Measurements from ENCODE around the gene MITF. TPM values are rescaled to one million over a fixed set of nuclear protein-coding genes. Genes with fewer than 3 reads are reported as not detected.
A peak's percentile ranks its signal among the peaks of the same experiment; 100 is the strongest.

MITF gene
- polyA plus RNA-seq, 1 of the 3 experiments (the other 2 are of a cell fraction), result 1.7 TPM

- no peak for TF ChIP-seq RAD21 (IDR thresholded peaks at IDR 0.05; ENCODE audit: low read length)
- TF ChIP-seq, protein P1, sequence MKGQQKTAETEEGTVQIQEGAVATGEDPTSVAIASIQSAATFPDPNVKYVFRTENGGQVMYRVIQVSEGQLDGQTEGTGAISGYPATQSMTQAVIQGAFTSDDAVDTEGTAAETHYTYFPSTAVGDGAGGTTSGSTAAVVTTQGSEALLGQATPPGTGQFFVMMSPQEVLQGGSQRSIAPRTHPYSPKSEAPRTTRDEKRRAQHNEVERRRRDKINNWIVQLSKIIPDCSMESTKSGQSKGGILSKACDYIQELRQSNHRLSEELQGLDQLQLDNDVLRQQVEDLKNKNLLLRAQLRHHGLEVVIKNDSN (IDR thresholded peaks at IDR 0.05; ENCODE audit: borderline replicate concordance, low read depth), result no peak
- TF ChIP-seq RXRA (IDR thresholded peaks at IDR 0.05; ENCODE audit: borderline replicate concordance, low read depth), result no peak
- TF ChIP-seq FOXJ3 (CRISPR knock-in tag; IDR thresholded peaks at IDR 0.05), result no peak
- no peak for TF ChIP-seq GATA2 (CRISPR knock-in tag; IDR thresholded peaks at IDR 0.05)
- TF ChIP-seq EP300 (IDR thresholded peaks at IDR 0.05; ENCODE audit: borderline replicate concordance in 1 of 2, low read depth in 1 of 2, low read length in 1 of 2), result no peak
- TF ChIP-seq, protein P2, sequence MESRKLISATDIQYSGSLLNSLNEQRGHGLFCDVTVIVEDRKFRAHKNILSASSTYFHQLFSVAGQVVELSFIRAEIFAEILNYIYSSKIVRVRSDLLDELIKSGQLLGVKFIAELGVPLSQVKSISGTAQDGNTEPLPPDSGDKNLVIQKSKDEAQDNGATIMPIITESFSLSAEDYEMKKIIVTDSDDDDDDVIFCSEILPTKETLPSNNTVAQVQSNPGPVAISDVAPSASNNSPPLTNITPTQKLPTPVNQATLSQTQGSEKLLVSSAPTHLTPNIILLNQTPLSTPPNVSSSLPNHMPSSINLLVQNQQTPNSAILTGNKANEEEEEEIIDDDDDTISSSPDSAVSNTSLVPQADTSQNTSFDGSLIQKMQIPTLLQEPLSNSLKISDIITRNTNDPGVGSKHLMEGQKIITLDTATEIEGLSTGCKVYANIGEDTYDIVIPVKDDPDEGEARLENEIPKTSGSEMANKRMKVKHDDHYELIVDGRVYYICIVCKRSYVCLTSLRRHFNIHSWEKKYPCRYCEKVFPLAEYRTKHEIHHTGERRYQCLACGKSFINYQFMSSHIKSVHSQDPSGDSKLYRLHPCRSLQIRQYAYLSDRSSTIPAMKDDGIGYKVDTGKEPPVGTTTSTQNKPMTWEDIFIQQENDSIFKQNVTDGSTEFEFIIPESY (IDR thresholded peaks at IDR 0.05; ENCODE audit: borderline replicate concordance, low read depth), result no peak
- TF ChIP-seq, protein P3, sequence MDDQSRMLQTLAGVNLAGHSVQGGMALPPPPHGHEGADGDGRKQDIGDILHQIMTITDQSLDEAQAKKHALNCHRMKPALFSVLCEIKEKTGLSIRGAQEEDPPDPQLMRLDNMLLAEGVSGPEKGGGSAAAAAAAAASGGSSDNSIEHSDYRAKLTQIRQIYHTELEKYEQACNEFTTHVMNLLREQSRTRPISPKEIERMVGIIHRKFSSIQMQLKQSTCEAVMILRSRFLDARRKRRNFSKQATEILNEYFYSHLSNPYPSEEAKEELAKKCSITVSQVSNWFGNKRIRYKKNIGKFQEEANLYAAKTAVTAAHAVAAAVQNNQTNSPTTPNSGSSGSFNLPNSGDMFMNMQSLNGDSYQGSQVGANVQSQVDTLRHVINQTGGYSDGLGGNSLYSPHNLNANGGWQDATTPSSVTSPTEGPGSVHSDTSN (IDR thresholded peaks at IDR 0.05), result no peak
Measured at GRCh38 chr3:69970827-69971226, 231.6 kb downstream of the MITF start (continued).

DNA sequence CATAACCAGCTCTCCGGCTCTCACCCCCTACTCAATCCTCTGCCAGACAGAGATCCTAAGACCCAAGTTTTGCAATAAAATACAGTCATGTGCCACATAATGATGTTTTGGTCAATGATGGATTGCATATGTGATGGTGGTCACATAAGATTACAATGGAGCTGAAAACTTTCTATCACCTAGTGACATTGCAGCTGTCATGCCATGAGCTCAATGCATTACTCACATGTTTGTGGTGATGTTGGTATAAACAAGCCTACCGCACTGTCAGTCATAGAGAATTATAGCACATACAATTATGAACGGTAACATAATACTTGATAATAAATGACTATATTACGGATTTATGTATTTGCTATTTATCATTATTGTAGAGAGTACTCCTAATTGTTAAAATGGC, 233.4 kb downstream of the MITF start:
- ChIA-PET POLR2A (no interaction called here), CTCF (no interaction called here)
- Histone ChIP-seq H3K4me3 (ENCODE audit: low read depth in 2 of 2, low read length in 1 of 2) (no peak overlapping the region), H3K79me2 (ENCODE audit: insufficient read depth) (no peaks in the 10 kb centered on the region), H3K4me1 (ENCODE audit: control insufficient read depth in 1 of 2, insufficient read depth in 2 of 2, low read depth in 1 of 2, low read length in 1 of 2) (peaks cover 0 to 3% of the 10 kb centered on the region in 2 experiments; a peak in 2 of 4 replicates), H3F3A (replicated peaks; ENCODE audit: insufficient read depth) (no peaks in the 10 kb centered on the region), H2AFZ (ENCODE audit: low read depth) (no peak overlapping the region), H4K20me1 (ENCODE audit: insufficient read depth) (no peaks in the 10 kb centered on the region), H3K36me3 (replicated peaks in 1 of 2; ENCODE audit: control insufficient read depth in 1 of 2, insufficient read depth in 2 of 2, low read length in 1 of 2) (no peaks in the 10 kb centered on the region), H3K27ac (ENCODE audit: low read depth in 2 of 2, low read length in 1 of 2) (no peak overlapping the region), H3K9ac (no peak overlapping the region), H3K9me3 (no peaks in the 10 kb centered on the region), H3K9me2 (no peaks in the 10 kb centered on the region), H3K4me2 (no peak overlapping the region), H3K27me3 (ENCODE audit: insufficient read depth) (no peaks in the 10 kb centered on the region)
- TF ChIP-seq FOXM1 (IDR thresholded peaks at IDR 0.05; ENCODE audit: low read depth), result no peak
- 91% methylated on average over 4 of the region's 4 CpGs for WGBS (ENCODE audit: low lambda C conversion rate)
- no peak for DNase-seq

- Histone ChIP-seq H3K9me3 (no peaks in the 10 kb centered on the region), H3K4me2 (no peak overlapping the region), H3K9me2 (no peaks in the 10 kb centered on the region), H2AFZ (ENCODE audit: low read depth) (no peak overlapping the region), H3K36me3 (replicated peaks in 1 of 2; ENCODE audit: control insufficient read depth in 1 of 2, insufficient read depth in 2 of 2, low read length in 1 of 2) (no peaks in the 10 kb centered on the region), H3K4me3 (ENCODE audit: low read depth in 2 of 2, low read length in 1 of 2) (no peak overlapping the region), H4K20me1 (ENCODE audit: insufficient read depth) (no peaks in the 10 kb centered on the region), H3K4me1 (ENCODE audit: control insufficient read depth in 1 of 2, insufficient read depth in 2 of 2, low read depth in 1 of 2, low read length in 1 of 2) (peaks cover 0 to 3% of the 10 kb centered on the region in 2 experiments; a peak in 2 of 4 replicates), H3K9ac (no peak overlapping the region), H3F3A (replicated peaks; ENCODE audit: insufficient read depth) (no peaks in the 10 kb centered on the region), H3K27me3 (ENCODE audit: insufficient read depth) (no peaks in the 10 kb centered on the region), H3K79me2 (ENCODE audit: insufficient read depth) (no peaks in the 10 kb centered on the region), H3K27ac (ENCODE audit: low read depth in 2 of 2, low read length in 1 of 2) (no peak overlapping the region)
- 74% methylated on average over 2 of the region's 2 CpGs for WGBS (ENCODE audit: low lambda C conversion rate)
- TF ChIP-seq GATA2 (CRISPR knock-in tag; IDR thresholded peaks at IDR 0.05), result peak; percentile 55
- no peak for TF ChIP-seq CTCF (IDR thresholded peaks at IDR 0.05)
- 0 out of 4 replicates have a peak, but pooled peaks of 1 of the 2 experiments have one; percentile 17 for TF ChIP-seq EP300 (IDR thresholded peaks at IDR 0.05; ENCODE audit: borderline replicate concordance in 1 of 2, low read depth in 1 of 2, low read length in 1 of 2)
- no peak for TF ChIP-seq NRF1 (IDR thresholded peaks at IDR 0.05; ENCODE audit: low read depth, low read length)
- peak; percentile 18; the same call in 1 of the 2 replicates for TF ChIP-seq RCOR1 (IDR thresholded peaks at IDR 0.05; ENCODE audit: low read length)
- TF ChIP-seq JUND (IDR thresholded peaks at IDR 0.05), result no peak
- POLR2A ChIA-PET, result no interaction called here
- peak; percentile 25 for DNase-seq
- CTCF ChIA-PET, result no interaction called here
Measured at GRCh38 chr3:69976021-69976420, 236.8 kb downstream of the MITF start.
